Iris pigment epithelial cell (primary cell): Measurements from ENCODE around the gene PAIP2B.
A peak's percentile ranks its signal among the peaks of the same experiment; 100 is the strongest.
"Not testable (repeated sequence)": the region's sequence is repeated elsewhere in the genome, so short reads cannot be mapped to it uniquely, and the experiment has no call there.

Source experiments
- DNase-seq: peaks from one replicate; pipeline ENCODE4 v3.0.0-alpha.2; 2011; ENCODE audit warnings: low read depth

PAIP2B gene

GRCh38 chr2:71216501-71216900 lies 10.4 kb downstream of the PAIP2B start:
- no peak for DNase-seq

- DNase-seq, result no peak
These were observed 11.5 kb downstream of the PAIP2B start for GRCh38 chr2:71215447-71215846.

GRCh38 chr2:71212336-71212735 lies 14.6 kb downstream of the PAIP2B start:
- peak; percentile 9 for DNase-seq

- no peak for DNase-seq
These were observed 16.6 kb downstream of the PAIP2B start for GRCh38 chr2:71210292-71210691.

GRCh38 chr2:71208756-71209155 lies 18.1 kb downstream of the PAIP2B start:
- DNase-seq, result no peak

- DNase-seq, result no peak
These were observed 19.3 kb downstream of the PAIP2B start for GRCh38 chr2:71207601-71208000.

GRCh38 chr2:71206271-71206670 lies 20.6 kb downstream of the PAIP2B start:
- DNase-seq, result no peak

- DNase-seq, result no peak
These were observed 35.3 kb downstream of the PAIP2B start for GRCh38 chr2:71191570-71191943.

- peak; percentile 27 for DNase-seq
These were observed 36.0 kb downstream of the PAIP2B start for GRCh38 chr2:71190656-71191569.

- DNase-seq, result no peak
These were observed 39.3 kb downstream of the PAIP2B start for GRCh38 chr2:71187589-71187988.

- no peak for DNase-seq
These were observed 39.9 kb downstream of the PAIP2B start for GRCh38 chr2:71186973-71187372.

- DNase-seq, result not testable (repeated sequence)
These were observed 43.4 kb downstream of the PAIP2B start for GRCh38 chr2:71183306-71184115.

GRCh38 chr2:71181316-71181715 lies 45.6 kb downstream of the PAIP2B start:
- DNase-seq, result peak; percentile 4

GRCh38 chr2:71178836-71179235 lies 48.1 kb downstream of the PAIP2B start:
- not testable (repeated sequence) for DNase-seq

- DNase-seq, result no peak
These were observed 52.7 kb downstream of the PAIP2B start for GRCh38 chr2:71174207-71174606.

GRCh38 chr2:71173096-71173495 lies 53.8 kb downstream of the PAIP2B start:
- DNase-seq, result no peak

GRCh38 chr2:71166812-71167211 lies 60.1 kb downstream of the PAIP2B start:
- no peak for DNase-seq

- DNase-seq, result peak; percentile 18
These were observed 69.6 kb downstream of the PAIP2B start for GRCh38 chr2:71157124-71157793.

- peak; percentile 24 for DNase-seq
These were observed 70.3 kb downstream of the PAIP2B start for GRCh38 chr2:71156573-71156972.

GRCh38 chr2:71155846-71156245 lies 71.1 kb downstream of the PAIP2B start:
- DNase-seq, result no peak

GRCh38 chr2:71154798-71155197 lies 72.1 kb downstream of the PAIP2B start:
- DNase-seq, result peak; percentile 17

- DNase-seq, result no peak
These were observed 72.6 kb downstream of the PAIP2B start for GRCh38 chr2:71154279-71154678.
